Effector memory CD4-positive, alpha-beta T cell (primary cell): ENCODE measurements around the gene UTP14C.

ENCODE experiments used
- DNase-seq, 3 donors: peaks; one replicate each; pipeline ENCODE4 v3.0.0-alpha.2; 2020
- H3K27ac ChIP-seq: 2 replicates; pipeline ENCODE4 v1.7.0; 2013; ENCODE audit warnings: mild to moderate bottlenecking, low read length, moderate library complexity; ENCODE audit not compliant: insufficient read depth, poor library complexity, severe bottlenecking
- H3K27me3 ChIP-seq: replicated peaks from 2 replicates; pipeline ENCODE4 v1.7.0; 2013; ENCODE audit warnings: mild to moderate bottlenecking, low read length; ENCODE audit not compliant: insufficient read depth, control insufficient read depth, poor library complexity, severe bottlenecking
- H3K36me3 ChIP-seq: 2 replicates; pipeline ENCODE4 v1.7.0; 2013; ENCODE audit warnings: mild to moderate bottlenecking, low read length, moderate library complexity; ENCODE audit not compliant: control insufficient read depth, insufficient read depth
- H3K4me1 ChIP-seq: 2 replicates; pipeline ENCODE4 v1.7.0; 2013; ENCODE audit warnings: low read length, mild to moderate bottlenecking; ENCODE audit not compliant: control insufficient read depth, insufficient read depth, poor library complexity, severe bottlenecking
- H3K4me3 ChIP-seq: 2 replicates; pipeline ENCODE4 v1.7.0; 2013; ENCODE audit warnings: low read length, low read depth, mild to moderate bottlenecking; ENCODE audit not compliant: insufficient read depth, poor library complexity, severe bottlenecking
- H3K9me3 ChIP-seq: 2 replicates; pipeline ENCODE4 v1.7.0; 2013; ENCODE audit warnings: mild to moderate bottlenecking, low read length, moderate library complexity; ENCODE audit not compliant: control insufficient read depth

UTP14C gene

DNA sequence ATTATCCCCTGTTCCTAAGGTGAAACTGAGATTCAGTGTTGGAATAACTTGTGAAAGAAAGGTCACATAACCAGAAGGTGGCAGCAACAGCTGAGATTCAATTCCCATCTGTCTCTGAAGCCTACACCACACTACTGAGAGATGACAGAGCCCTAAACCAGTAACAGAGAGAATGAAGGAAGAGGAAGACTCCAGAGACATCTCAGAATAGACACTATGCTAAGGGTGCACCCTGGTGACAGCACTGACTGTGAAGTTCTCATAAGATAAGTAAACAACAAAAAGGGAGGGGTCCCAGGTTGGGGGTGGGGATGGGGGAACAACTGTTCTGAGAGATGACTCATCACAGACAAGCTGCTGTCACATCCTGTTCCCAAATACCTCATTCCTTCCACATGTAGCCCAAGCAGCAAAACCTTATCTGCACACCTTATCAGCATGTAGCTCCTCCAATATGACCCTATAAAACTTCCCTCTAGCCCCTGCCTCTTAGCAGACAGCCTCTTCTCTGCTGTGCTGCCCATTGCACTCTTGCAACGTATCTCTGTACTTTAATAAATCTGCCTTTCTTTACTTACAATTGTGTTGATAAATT lies 46.5 kb downstream of the UTP14C start:
- DNase-seq, result no peak
- Histone ChIP-seq H3K4me3 (no peak overlapping the region), H3K36me3 (no peaks in the 10 kb centered on the region)

More for the DNA sequence above, 46.5 kb downstream of the UTP14C start:
- no peak overlapping the region for H3K27ac ChIP-seq
- H3K9me3 ChIP-seq, result peaks cover 8% of the 10 kb centered on the region
- peaks cover 3% of the 10 kb centered on the region for H3K27me3 ChIP-seq
- no peaks in the 10 kb centered on the region for H3K4me1 ChIP-seq
